Upper lobe of left lung (tissue), 4 donors: ENCODE results near the gene THOC6.

Experiments
- EP300 ChIP-seq, 4 donors: sonication (generic); formaldehyde crosslinking; IDR thresholded peaks; one replicate each; pipeline ENCODE4 v1.5.1; 2017; ENCODE audit warnings: antibody characterized with exemption in 4 of 4, control low read depth in 2 of 4
- POLR2AphosphoS5 ChIP-seq, 2 donors: sonication (generic); formaldehyde crosslinking; IDR thresholded peaks; one replicate each; pipeline ENCODE4 v1.5.1; 2017; ENCODE audit warnings: antibody characterized with exemption in 2 of 2
- TF ChIP-seq, protein P1 (sequence below), 6 experiments: fragments of 450-650 bp in 4 of 6; fragments of 200-600 bp in 2 of 6; sonication (generic) in 2 of 6; IDR thresholded peaks; one replicate each; pipeline ENCODE4 v1.5.1; 2016 to 2019; ENCODE audit warnings: antibody characterized with exemption in 6 of 6

DNA sequence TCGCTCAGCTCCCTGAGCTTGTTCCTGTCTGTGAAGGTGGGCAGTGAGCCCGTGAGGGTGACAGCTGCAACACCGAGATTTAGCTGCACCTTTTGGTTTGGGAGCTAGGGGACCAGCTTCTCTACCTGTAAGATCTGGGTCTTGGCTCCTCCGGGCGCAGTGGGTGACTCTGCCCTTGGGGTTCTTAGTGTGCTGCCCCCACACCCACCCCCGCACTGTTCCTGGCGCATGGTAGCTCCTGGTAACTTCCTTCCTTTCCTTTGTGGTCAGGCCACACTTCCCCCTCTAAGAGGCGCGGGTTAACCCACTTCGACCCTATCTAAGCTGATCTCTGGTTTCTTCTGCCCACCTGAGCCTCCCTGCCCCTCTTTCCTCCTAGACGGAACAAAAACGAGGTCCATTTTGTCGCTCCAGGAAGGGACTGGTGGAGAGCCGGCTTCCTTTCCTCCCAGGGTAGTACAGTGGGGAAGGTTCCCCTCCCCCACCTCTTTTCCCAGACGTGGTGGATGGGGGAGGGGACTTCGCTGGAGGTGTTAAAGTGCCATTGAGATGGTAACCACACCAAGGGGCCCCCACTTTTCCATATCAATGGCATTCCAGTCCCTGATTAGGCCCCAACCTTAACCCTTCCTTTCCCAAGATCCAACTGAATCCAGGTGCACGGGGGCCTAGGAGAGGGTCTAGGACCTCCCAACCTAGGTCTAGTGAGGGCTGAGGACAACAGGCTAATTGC lies 15.7 kb upstream of the THOC6 start:
- TF ChIP-seq EP300 (IDR thresholded peaks at IDR 0.05) = no peak
- peak in 1 of 2 donors; percentile 17 for TF ChIP-seq POLR2AphosphoS5 (IDR thresholded peaks at IDR 0.05)
- TF ChIP-seq, protein P1, sequence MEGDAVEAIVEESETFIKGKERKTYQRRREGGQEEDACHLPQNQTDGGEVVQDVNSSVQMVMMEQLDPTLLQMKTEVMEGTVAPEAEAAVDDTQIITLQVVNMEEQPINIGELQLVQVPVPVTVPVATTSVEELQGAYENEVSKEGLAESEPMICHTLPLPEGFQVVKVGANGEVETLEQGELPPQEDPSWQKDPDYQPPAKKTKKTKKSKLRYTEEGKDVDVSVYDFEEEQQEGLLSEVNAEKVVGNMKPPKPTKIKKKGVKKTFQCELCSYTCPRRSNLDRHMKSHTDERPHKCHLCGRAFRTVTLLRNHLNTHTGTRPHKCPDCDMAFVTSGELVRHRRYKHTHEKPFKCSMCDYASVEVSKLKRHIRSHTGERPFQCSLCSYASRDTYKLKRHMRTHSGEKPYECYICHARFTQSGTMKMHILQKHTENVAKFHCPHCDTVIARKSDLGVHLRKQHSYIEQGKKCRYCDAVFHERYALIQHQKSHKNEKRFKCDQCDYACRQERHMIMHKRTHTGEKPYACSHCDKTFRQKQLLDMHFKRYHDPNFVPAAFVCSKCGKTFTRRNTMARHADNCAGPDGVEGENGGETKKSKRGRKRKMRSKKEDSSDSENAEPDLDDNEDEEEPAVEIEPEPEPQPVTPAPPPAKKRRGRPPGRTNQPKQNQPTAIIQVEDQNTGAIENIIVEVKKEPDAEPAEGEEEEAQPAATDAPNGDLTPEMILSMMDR (IDR thresholded peaks at IDR 0.05) = no peak
